ENCODE data around the gene CYTH3. TPM values are rescaled to one million over a fixed set of nuclear protein-coding genes. Genes with fewer than 3 reads are reported as not detected.

Gene CYTH3
- total and polyA plus RNA-seq, 9 of the 15 experiments (the other 6 are each of a cell fraction or from before 2014, with no cell fraction given): 0.25 to 15.2 (median 11.4) TPM

GRCh38 chr7:6148724-6149360, 123.6 kb downstream of the CYTH3 start:
- Histone ChIP-seq H4K20me1 (replicated peaks; ENCODE audit: control insufficient read depth, insufficient read depth, low read length) (no peaks in the 10 kb centered on the region), H3K27ac (ENCODE audit: extremely low read depth, low read depth, low read length) (no peak overlapping the region), H3K9me3 (replicated peaks; ENCODE audit: control insufficient read depth, insufficient read depth, low read depth, low read length) (no peaks in the 10 kb centered on the region; the same call in 1 of the 2 replicates), H2AFZ (ENCODE audit: low read depth, low read length) (no peak overlapping the region), H3K4me2 (ENCODE audit: insufficient read depth, low read length) (no peak overlapping the region), H3K4me1 (replicated peaks in 1 of 2; ENCODE audit: control insufficient read depth in 2 of 2, insufficient read depth in 2 of 2, low read length in 2 of 2) (no peaks in the 10 kb centered on the region), H3K9ac (ENCODE audit: insufficient read depth in 1 of 2, low read depth in 2 of 2, low read length in 2 of 2) (no peak overlapping the region; a peak in 1 of 4 replicates), H3K9me1 (ENCODE audit: control insufficient read depth, insufficient read depth, low read length) (no peaks in the 10 kb centered on the region), H3K79me2 (ENCODE audit: control insufficient read depth, insufficient read depth, low read length) (no peaks in the 10 kb centered on the region), H3K4me3 (no peak overlapping the region), H3K27me3 (ENCODE audit: control insufficient read depth in 2 of 2, insufficient read depth in 2 of 2, low read length in 2 of 2) (no peaks in the 10 kb centered on the region), H3K36me3 (ENCODE audit: control insufficient read depth, insufficient read depth, low read length) (peaks cover 96% of the 10 kb centered on the region)
- FAIRE-seq: no peak
- CTCF ChIA-PET (ENCODE audit: low intra/inter-chr PET ratio): no interaction called here
- WGBS (ENCODE audit: insufficient coverage, low coverage, missing lambda C conversion rate): 90% methylated on average over 15 of the region's 20 CpGs
- no TSS peak for BruUV-seq (replicated peaks)
- POLR2A ChIA-PET: no interaction called here
- no peak for DNase-seq (ENCODE audit: extremely low read depth in 1 of 4, low spot score in 3 of 4)
- no peak for TF ChIP-seq ZHX1 (conservative IDR thresholded peaks at IDR 0.05; ENCODE audit: low read length)
- TF ChIP-seq POLR2AphosphoS5 (IDR thresholded peaks at IDR 0.05; ENCODE audit: control insufficient read depth, insufficient read depth, low read depth, low read length): 0 out of 2 replicates have a peak, but pooled peaks have one; percentile 8
- no peak for ATAC-seq
- in situ Hi-C loops (cut with MboI) (no loop called here), intact Hi-C loops (cut with micrococcal nuclease) (no loop called here)

Data from K562 (cell line).